SJSA1 (cell line): ENCODE data around the gene RPS27A. TPM values are rescaled to one million over a fixed set of nuclear protein-coding genes. Genes with fewer than 3 reads are reported as not detected.

Experiments used
- total RNA-seq: library from RNA; depleted of rRNA; stranded (reverse); fragments of >200 nt; shearing (Covaris generic); gene quantifications from 2 replicates; pipeline ENCODE4 v1.2.3, GENCODE V29; 2014; rRNA removed

Gene RPS27A
- total RNA-seq, 1 experiment from 2014 or later = 1,776 TPM

Other genes with a start within 250 kb of the RPS27A start
- 209 and 307 TPM in 2 replicates for gene RTN4, start 182.2 kb upstream of the RPS27A start, total RNA-seq
- 6.6 and 15.9 TPM in 2 replicates for gene CLHC1, start 395 bp upstream of the RPS27A start, total RNA-seq
- 35.0 and 50.5 TPM in 2 replicates for gene MTIF2, start 36.5 kb downstream of the RPS27A start, total RNA-seq
- gene CCDC88A, start 187.2 kb downstream of the RPS27A start, total RNA-seq = 51.3 and 73.5 TPM in 2 replicates